ENCODE data around the gene MCC.

DNA sequence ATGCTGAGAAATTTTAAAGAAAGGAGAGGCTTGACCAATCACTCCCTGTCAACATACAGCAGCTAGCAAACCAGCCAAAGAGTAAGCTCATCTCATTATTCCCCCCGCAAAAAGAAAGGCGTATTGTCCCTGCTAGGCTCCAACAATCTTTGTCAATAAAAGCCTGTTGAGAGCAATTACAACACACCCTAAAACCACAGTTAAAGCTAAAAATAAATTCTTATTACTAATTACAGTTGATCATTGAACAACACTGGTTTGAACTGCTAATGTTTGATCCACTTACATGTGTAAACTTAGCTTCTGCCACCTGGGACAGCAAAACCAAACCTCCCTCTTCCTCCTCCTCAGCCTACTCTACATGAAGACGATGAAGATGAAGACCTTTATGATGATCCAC, 204.7 kb downstream of the MCC start:
- TF ChIP-seq, protein P1, sequence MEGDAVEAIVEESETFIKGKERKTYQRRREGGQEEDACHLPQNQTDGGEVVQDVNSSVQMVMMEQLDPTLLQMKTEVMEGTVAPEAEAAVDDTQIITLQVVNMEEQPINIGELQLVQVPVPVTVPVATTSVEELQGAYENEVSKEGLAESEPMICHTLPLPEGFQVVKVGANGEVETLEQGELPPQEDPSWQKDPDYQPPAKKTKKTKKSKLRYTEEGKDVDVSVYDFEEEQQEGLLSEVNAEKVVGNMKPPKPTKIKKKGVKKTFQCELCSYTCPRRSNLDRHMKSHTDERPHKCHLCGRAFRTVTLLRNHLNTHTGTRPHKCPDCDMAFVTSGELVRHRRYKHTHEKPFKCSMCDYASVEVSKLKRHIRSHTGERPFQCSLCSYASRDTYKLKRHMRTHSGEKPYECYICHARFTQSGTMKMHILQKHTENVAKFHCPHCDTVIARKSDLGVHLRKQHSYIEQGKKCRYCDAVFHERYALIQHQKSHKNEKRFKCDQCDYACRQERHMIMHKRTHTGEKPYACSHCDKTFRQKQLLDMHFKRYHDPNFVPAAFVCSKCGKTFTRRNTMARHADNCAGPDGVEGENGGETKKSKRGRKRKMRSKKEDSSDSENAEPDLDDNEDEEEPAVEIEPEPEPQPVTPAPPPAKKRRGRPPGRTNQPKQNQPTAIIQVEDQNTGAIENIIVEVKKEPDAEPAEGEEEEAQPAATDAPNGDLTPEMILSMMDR (conservative IDR thresholded peaks at IDR 0.05 in 1 of 2, IDR thresholded peaks at IDR 0.05 in 1 of 2; ENCODE audit: low read depth in 1 of 2, low read length in 2 of 2), result no peak
- no peak for TF ChIP-seq EZH2 (IDR thresholded peaks at IDR 0.05; ENCODE audit: low read length, missing control alignments)
